ENCODE results near the gene LRRC9. TPM values are rescaled to one million over a fixed set of nuclear protein-coding genes. Genes with fewer than 3 reads are reported as not detected.
A peak's percentile ranks its signal among the peaks of the same experiment; 100 is the strongest.

LRRC9 gene
- total RNA-seq, 2 donors from 2014 or later: 1.1 to 2.0 TPM

- Histone ChIP-seq H3K27me3 (replicated peaks; ENCODE audit: insufficient read depth) (no peaks in the 10 kb centered on the region), H3K4me3 (no peak overlapping the region), H3K36me3 (no peaks in the 10 kb centered on the region), H3K9me3 (no peaks in the 10 kb centered on the region), H3K4me1 (replicated peaks) (no peaks in the 10 kb centered on the region), H3K27ac (peak overlapping the region in 1 of 2 donors; percentile 24)
- no peak for DNase-seq (ENCODE audit: low spot score)
- TF ChIP-seq POLR2AphosphoS5 (IDR thresholded peaks at IDR 0.05) (no peak), POLR2A (IDR thresholded peaks at IDR 0.05) (no peak), CTCF (IDR thresholded peaks at IDR 0.05) (no peak)
- WGBS: 90% methylated on average over 2 of the region's 2 CpGs
- intact Hi-C loops (cut with DNase I): no loop called here
Measured at GRCh38 chr14:59912443-59912842, 7.5 kb upstream of the LRRC9 start.

- Histone ChIP-seq H3K4me1 (replicated peaks) (no peaks in the 10 kb centered on the region), H3K27me3 (replicated peaks; ENCODE audit: insufficient read depth) (no peaks in the 10 kb centered on the region), H3K4me3 (no peak overlapping the region), H3K9me3 (no peaks in the 10 kb centered on the region), H3K27ac (peak overlapping the region in 1 of 2 donors; percentile 24), H3K36me3 (no peaks in the 10 kb centered on the region)
- 41% methylated on average over 1 of the region's 1 CpG for WGBS
- intact Hi-C loops (cut with DNase I): no loop called here
- TF ChIP-seq POLR2AphosphoS5 (IDR thresholded peaks at IDR 0.05): peak; percentile 37
- TF ChIP-seq POLR2A (IDR thresholded peaks at IDR 0.05): no peak
- no peak for DNase-seq (ENCODE audit: low spot score)
Measured at GRCh38 chr14:59913187-59913586, 6.8 kb upstream of the LRRC9 start.

- DNase-seq (ENCODE audit: low spot score): peak; percentile 17
- WGBS: 2% methylated on average over 18 of the region's 18 CpGs
- H3K4me1 ChIP-seq (replicated peaks): no peaks in the 10 kb centered on the region
Measured at GRCh38 chr14:59918824-59919569, 947 bp upstream of the LRRC9 start.

GRCh38 chr14:59920378-59920683 is 387 bp downstream of the LRRC9 start:
- intact Hi-C loops (cut with DNase I): no loop called here

More at GRCh38 chr14:59918824-59919569, 947 bp upstream of the LRRC9 start:
- no peak for TF ChIP-seq POLR2A (IDR thresholded peaks at IDR 0.05)
- TF ChIP-seq POLR2AphosphoS5 (IDR thresholded peaks at IDR 0.05): no peak
- TF ChIP-seq CTCF (IDR thresholded peaks at IDR 0.05): peak in 3 of 4 experiments; percentile 21 to 56 (median 38)
- intact Hi-C loops (cut with DNase I): no loop called here
- Histone ChIP-seq H3K4me3 (peak overlapping the region; percentile 31 to 43), H3K27me3 (replicated peaks; ENCODE audit: insufficient read depth) (no peaks in the 10 kb centered on the region), H3K9me3 (no peaks in the 10 kb centered on the region), H3K36me3 (no peaks in the 10 kb centered on the region), H3K27ac (peak overlapping the region; percentile 60 to 77)

GRCh38 chr14:59925797-59926196 is 5.9 kb downstream of the LRRC9 start:
- H3K27me3 ChIP-seq (replicated peaks; ENCODE audit: insufficient read depth): no peaks in the 10 kb centered on the region
- no peak overlapping the region for H3K27ac ChIP-seq
- DNase-seq (ENCODE audit: low spot score): no peak
- H3K4me1 ChIP-seq (replicated peaks): no peaks in the 10 kb centered on the region
- no peaks in the 10 kb centered on the region for H3K9me3 ChIP-seq
- intact Hi-C loops (cut with DNase I): no loop called here
- TF ChIP-seq POLR2A (IDR thresholded peaks at IDR 0.05) (no peak), POLR2AphosphoS5 (IDR thresholded peaks at IDR 0.05) (no peak), CTCF (IDR thresholded peaks at IDR 0.05) (no peak)
- 68% methylated on average over 2 of the region's 2 CpGs for WGBS
- H3K4me3 ChIP-seq: no peak overlapping the region
- no peaks in the 10 kb centered on the region for H3K36me3 ChIP-seq

More at GRCh38 chr14:59920378-59920683, 387 bp downstream of the LRRC9 start:
- Histone ChIP-seq H3K4me3 (peak overlapping the region in 1 of 2 donors; percentile 43), H3K27me3 (replicated peaks; ENCODE audit: insufficient read depth) (no peaks in the 10 kb centered on the region), H3K4me1 (replicated peaks) (no peaks in the 10 kb centered on the region), H3K27ac (peak overlapping the region in 1 of 2 donors; percentile 77), H3K36me3 (no peaks in the 10 kb centered on the region), H3K9me3 (no peaks in the 10 kb centered on the region)
- TF ChIP-seq POLR2A (IDR thresholded peaks at IDR 0.05) (no peak), CTCF (IDR thresholded peaks at IDR 0.05) (no peak), POLR2AphosphoS5 (IDR thresholded peaks at IDR 0.05) (no peak)
- WGBS: 73% methylated on average over 1 of the region's 1 CpG
- no peak for DNase-seq (ENCODE audit: low spot score)

Measured in prostate gland (tissue), 2 donors.